GM19035 (cell line): ENCODE data around the gene ZNF302.
A peak's percentile ranks its signal among the peaks of the same experiment; 100 is the strongest.
"Not testable (repeated sequence)": the region's sequence is repeated elsewhere in the genome, so short reads cannot be mapped to it uniquely, and the experiment has no call there.

Experiments used
- ATAC-seq: cut with Tn5 transposase; IDR thresholded peaks from one replicate; pipeline ENCODE4 v1.9.1; 2021; ENCODE audit not compliant: unreplicated experiment

Gene ZNF302

DNA sequence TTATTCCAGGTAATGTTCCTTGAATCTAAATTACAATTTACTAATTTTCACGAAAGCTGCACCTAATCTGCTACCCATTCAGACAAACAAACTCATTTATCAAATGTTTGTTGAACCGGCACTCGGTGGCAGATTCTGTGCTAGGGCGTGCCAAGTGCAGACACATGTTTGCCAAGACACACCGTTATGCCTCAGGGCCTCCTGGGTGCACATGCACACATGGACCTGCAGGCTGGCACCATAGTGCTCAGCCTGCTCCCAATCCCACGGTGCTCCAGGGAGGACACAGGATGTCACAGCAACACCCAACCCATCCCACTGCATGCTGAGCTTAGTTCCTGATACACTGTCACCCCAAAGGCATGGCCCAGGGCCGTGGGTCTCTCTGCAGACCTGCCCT, 8.2 kb upstream of the ZNF302 start:
- ATAC-seq: no peak

DNA sequence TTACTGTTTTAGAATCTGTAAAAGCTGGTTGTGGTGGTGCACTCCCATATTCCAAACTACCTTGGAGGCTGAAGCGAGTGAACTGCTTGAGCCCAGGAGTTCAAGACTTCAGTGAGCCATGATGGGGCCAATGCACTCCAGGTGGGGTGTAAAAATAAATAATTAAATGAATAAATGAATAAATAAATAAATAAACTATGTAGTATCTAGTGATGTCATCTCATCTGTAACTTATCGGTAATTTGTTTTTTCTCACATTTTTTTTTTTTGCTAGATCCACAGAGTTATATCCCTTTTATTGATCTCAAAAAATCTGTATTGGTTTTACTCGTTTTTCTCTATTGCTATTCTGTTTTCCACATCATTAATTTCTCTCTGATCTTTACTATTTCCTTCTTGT, 5.5 kb upstream of the ZNF302 start:
- ATAC-seq: no peak

DNA sequence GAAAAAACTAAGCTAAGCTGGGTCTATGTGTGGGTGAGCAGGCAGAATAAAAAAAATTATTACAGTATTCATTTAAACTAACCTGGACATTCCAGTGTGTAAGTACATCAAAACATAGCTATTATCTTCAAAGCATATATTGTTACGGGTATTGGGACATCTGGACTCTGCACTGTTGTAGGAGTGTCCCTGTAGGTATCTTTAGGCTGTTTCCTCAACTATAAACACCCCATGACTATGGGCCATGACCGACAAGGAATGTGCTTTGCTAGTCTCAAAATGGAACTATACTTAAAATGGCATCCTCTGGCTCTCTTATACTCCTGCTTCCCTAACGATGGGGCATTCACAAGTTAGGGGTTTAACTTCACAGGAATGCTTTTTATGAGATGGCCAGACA, 3.9 kb upstream of the ZNF302 start:
- no peak for ATAC-seq

DNA sequence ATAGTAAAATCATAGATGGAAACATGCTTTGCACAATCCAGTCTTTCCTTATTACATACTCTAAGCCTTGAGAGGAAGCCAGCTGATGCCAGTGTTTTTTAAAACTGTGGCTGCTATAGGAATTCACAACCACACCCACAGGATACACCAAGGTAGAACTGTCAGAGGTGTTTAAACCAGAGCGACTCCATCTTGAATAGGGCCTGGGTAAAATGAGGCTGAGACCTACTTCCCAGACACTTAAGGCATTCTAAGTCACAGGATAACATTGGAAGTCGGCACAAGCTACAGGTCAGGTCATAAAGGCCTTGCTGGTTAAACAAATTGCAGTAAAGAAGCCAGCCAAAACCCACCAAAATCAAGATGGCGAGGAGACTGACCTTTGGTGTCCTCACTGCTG, 2.2 kb upstream of the ZNF302 start:
- no peak for ATAC-seq

DNA sequence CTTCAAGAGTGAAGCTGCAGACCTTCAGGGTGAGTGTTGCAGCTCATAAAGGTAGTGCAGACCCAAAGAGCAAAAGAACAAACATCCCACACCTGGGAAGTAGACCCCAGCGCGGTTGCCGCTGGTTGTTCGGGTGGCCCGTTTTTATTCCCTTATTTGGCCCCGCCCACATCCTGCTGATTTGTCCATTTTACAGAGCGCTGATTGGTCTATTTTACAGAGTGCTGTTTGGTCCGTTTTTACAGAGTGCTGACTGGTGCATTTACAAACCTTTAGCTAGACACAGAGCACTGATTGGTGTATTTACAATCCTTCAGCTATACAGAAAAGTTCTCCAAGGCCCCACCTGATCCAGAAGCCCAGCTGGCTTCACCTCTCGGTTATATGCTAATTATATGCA, 1.6 kb upstream of the ZNF302 start:
- ATAC-seq: no peak

DNA sequence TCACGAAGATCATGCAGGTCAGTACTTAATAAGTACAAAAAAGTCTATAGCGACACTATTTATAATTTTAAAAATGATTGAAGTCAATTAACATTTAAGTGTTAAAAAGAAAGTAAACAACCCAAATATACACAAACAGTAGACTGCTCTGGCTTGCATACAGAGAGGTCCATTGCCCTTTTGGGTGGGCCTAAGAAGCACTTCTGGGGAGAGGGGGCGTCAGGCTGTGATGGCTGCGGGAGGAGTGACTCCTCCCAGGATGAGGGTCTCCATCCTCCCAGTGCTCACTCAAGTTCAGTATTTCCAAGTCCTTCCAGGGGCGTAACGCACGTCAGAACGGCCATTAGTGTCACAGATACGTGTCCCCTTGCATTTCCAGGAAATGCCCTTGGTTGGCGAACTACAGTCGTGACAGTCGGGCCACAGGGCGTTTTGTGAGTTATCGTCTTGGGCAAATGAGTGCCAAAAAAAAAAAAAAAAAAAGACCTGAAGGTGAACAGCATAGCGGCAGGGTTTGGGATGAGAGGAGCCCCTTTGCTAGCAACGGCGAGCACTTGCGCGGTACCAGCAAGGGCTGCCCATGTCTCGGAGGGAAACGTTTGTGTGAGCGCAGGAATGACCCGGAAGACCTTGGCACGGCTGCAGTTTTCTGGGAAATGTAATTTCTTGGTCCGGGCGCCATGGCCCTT, 637 bp upstream of the ZNF302 start, which contains the start of gene SCGB2B2:
SCGB2B2 (minus strand) TSS at position 463 of the 689 bp plus-strand sequence. CDS start 82,596 bp downstream, outside the sequence.
- peak; percentile 56 for ATAC-seq

DNA sequence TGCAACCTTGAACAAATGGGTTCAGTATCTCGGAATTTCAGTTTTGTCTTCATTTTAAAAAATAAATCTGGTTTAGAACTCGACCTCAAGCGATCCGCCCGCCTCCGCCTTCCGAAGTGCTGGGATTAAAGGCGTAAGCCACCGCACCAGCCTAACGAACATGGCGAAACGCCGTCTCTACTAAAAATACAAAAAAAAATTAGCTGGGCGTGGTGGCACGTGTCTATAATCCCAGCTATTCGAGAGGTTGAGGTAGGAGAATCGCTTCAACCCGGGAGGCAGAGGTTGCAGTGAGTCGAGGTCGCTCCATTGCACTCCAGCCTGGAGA, 571 bp downstream of the ZNF302 start:
- no peak for ATAC-seq

DNA sequence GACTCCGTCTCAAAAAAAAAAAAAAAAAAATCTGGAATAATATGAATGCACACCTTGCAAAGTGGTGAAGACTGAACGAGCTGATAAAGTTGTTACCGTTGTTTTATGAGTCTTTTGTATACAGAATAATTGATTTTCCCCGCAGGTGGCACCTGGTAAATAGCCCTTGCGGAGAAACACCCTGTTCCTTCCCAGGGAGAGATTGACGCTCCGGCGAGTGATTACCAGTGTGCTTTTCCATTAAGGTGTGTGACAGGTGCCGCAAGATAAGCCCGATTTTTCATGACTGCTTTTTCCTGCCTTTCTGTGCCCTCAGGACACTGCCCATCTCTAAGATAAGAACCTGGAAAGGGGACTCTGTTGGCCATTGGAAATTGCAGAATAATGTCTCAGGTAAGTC, 943 bp downstream of the ZNF302 start:
- no peak for ATAC-seq

DNA sequence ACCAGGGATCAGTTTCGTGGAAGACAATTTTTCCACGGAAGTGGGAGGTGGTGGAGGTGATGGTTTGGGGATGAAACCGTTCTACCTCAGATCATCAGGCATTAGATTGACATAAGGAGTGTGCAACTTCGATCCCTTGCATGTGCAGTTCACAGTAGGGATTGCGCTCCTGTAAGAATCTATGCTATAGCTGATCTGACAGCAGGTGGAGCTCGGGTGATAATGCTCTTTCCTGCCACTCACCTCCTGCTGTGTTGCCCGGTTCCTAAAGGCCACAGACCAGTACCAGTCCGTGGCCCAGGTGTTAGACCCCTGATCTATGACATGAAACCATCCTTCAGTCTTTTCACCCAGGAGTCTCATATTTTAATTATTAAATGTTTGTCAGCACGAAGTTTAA, 4.0 kb downstream of the ZNF302 start:
- ATAC-seq: no peak

DNA sequence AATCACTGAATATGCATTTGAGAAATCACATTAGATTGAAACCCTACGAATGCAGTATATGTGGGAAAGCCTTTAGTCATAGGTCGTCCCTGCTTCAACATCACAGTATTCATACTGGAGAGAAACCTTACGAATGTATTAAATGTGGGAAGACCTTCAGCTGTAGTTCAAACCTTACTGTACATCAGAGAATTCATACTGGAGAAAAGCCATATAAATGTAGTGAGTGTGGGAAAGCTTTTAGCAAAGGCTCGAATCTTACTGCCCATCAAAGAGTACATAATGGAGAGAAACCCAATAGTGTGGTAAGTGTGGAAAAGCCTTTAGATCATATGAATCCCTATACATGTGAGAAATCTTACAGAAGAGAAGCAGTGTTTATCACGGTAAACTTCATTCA, 7.8 kb downstream of the ZNF302 start:
- not testable (repeated sequence) for ATAC-seq

DNA sequence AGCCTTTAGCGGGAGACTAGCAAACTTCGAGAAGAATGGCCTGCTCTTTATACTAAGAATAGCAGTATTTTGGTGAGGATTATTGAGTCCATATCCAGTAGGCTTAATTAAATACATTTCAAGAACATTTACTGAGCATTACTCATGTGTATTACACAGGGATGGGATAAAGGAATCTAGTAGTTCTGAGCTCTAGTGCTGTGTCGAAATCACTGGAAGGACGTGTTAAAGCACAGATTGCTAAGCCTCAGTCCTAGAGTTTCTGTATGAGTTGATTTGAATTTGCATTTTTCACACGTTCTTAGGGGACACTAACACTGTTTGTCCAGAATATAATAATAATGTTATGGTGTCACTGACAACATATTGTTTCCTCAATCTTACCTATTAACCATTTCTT, 9.0 kb downstream of the ZNF302 start:
- no peak for ATAC-seq

DNA sequence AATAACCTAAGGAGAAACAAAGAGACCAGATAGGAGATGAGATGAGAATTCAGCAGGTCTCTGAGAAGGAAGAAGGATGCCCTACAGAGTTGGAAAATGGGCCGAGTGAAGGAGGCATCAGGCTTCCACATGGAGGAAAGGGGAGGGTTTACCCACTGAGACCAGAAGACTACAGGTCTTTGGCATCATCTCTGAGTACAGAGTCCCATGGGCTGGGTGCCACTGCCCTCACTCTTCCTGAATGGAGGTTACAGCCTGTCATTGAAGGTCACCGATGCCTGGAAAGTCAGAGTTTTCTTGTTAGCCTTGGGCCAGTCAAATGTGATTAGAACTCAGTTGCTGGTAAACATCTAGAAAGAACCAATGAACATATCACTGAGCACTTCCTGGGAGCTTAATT, 9.9 kb downstream of the ZNF302 start:
- ATAC-seq: no peak

DNA sequence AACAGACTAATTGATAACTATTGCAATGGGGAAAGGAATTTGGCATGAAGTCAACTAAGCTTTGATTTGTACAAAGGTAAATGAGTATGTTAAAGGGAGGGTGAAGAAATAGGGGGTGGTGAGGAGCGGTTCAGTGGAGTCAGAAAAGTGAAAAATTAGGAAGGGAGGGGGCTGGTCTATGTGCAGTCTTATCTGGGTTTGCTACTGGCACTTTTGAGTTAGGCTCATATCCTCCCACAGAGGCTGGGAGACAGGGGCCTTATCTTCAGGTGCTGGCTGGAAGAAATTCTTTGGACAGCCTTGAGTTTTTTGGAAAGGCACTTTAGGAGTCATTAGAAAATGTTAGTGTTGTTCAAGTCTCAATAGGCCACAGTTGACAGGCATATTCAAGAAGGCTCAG, 11.1 kb downstream of the ZNF302 start:
- no peak for ATAC-seq

DNA sequence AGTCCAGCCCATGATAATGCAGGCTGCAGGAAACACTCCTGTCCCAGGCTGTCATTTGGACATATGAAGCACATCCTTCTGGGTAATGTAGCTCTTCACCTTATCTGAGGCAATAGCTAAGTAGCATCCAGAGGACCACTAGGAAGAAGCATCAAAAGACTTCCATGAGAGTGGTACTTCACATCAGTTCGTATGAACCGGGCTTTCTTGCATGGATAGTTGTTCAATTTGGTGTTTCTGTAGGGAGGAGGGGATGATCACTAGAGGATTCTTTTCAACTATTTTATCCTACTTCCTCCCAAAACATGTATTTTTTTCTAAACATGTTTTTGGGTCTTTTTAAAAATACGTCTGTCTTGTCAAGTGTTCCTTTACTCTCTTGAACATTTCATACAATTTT, 12.9 kb downstream of the ZNF302 start:
- ATAC-seq: no peak

DNA sequence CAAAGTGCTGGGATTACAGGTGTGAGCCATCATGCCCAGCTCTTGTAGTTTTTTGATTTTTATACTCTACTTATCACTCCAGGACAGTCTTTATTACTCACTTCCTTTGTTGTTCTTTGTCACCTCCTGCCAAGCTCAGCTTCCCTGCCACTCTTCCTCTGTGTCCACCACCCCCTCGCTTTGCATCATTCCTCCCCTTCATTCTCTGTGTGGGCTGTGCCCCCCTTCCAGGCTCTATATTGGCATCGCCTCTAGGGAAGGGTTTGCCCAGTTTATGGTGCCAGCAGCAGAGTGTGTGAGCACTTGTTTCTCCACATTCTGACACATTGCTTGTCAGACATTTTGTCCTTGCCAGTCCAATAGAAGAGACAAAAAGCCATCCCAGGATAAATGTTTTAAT, 15.1 kb downstream of the ZNF302 start:
- ATAC-seq: no peak

DNA sequence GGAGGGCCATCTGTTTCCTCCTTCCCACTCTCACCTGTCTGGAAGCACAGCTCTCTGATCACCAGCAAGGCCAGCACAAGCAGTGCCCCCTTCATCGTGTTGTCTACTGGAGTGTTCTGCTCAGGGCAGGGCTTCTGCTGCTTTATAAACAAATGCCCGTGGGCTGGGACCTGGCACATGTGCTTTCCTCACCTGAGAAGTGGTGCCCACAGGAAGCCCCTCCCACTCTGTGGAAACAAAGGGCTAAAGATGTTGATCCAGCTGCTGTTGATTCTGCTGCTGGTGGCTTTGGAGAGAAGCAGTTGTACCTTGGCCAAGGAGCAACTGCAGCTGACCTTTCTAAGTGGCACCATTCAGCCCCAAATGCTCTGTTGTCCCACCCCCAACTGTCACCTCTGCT, 30.2 kb downstream of the ZNF302 start:
- no peak for ATAC-seq

DNA sequence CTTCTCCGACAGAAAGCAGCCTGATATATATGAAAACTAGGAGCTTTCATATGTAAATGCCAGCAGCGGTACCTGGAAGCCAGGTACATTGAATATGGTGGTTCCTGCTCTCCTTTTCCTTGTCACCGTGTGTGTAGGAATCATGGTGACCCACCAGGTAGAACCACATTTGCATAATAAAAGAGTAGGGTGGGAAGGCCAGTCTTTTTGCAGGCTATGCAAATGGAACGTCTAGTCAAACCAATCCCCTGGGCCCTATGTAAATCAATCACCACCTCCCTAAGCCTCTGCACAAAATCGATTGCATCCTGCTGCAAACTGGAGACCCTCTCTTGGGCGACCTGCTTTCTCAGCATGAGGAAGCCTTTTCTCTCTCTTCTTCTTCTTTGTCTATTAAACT, 34.4 kb downstream of the ZNF302 start:
- ATAC-seq: no peak

DNA sequence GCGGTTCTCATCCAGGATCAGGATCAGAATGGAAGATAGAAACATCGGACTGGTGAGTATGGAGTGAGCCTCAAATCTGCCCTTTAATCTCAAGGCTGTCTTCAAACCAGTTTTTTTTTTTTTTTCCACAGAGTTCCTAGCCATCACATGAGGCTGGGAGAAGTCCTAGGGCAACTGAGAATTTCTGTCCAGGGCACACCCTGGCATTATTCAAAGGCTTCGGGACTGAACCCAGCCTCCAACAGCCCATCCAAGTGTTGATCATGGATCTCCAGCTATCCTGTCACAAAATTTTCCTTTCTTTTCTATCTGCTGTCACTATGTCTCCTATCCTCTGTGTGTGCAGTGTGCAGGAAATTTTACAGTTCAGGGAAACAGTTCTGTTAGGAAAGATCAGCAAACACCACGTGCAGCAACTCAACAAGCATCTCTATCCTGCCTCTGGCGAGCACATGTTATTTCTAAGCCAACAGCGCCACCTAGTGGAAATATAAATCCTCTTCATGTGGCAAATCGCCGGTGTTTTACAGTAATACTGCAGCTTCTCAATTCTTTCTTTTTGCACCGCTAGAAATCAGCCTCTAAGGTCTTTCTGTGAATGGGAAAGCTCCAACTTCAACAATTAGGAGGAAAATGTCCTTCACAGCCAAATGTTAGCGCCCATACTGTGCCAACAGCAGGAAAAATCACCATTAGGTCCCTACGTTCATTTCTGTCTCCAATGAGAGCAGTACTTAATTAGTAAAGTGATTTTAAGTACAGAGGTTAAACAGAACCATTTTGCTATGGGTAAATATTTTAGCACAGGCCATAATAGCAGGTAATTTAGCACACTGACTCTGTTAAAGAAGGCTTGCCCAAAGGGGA, 35.1 kb downstream of the ZNF302 start:
- no peak for ATAC-seq

DNA sequence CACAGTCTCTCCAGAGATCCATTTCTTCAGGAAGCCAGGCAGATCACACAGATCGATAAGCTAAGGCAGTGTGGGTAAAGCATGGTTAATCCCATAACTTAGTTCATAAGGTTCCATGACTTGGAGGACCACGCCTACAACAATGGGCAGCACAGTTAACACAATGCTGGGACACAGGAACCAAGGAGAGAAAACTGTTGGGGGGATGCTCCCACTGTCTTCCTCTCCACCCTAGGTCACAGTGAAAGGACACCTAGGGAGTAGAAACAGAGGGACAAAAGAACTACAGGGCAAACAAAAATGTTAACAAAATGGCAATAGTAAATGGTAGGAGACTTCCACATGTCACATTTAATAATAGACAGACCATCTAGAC, 35.8 kb downstream of the ZNF302 start:
- no peak for ATAC-seq

DNA sequence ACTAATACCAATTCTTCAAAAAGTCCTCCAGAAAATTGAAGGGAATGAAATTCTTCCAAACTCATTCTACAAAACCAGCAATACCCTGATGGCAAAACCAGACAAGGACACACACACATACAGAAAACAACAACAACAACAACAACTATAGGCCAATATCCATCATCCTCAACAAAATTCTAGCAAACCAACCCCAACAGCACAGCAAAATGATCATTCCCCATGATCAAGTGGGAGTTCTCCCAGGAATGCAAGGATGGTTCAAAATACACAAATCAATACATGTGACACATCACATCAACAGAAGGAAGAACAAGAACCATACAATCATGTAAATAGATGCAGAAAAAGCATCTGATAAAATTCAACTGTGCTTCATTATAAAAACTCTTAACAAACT, 37.9 kb downstream of the ZNF302 start:
- ATAC-seq: no peak

DNA sequence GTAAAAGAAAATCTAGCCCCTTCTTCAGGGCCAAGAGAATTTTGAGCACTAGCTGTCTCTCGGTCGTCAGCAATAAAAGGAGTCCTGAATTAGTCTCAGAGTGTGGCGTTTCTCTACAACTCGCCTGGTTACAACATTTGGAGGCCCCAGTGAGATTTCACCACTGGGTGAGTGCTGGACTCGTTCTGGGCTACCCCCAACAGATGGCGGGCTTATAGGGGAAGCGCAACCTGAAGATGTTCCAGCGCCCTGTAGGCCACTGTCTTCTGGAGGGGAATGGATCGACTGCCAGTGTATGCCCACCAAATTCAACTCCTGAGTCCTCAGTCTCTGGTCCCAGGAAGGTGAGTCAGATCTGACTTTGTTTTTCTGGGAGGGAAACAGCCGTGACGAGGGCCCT, 44.9 kb downstream of the ZNF302 start:
- ATAC-seq: no peak

DNA sequence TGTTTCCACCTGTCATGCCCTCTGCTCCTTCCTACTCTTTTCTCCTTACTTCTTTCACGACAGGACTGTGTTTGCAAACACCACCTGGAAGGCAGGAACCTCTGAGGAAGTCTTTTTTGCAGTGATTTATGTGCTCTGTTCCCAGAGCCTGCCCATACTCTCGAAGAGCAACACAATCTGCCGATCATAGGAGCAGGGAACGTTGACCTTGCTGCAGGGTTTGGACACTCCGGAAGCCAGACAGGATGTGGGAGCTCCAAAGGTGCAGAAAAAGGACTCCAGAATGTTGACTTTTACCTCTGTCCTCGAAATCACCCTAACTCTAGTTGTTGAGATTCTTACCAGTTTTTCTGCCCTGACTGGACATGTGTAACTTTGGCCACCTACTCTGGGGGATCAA, 47.9 kb downstream of the ZNF302 start:
- ATAC-seq: no peak
